Epithelial cell of esophagus (primary cell): ENCODE results near the gene THSD4.

ENCODE experiments used
- DNase-seq: peaks from one replicate; pipeline ENCODE4 v3.0.0; 2010; ENCODE audit warnings: low read depth
- H3K4me3 ChIP-seq: 2 replicates; pipeline ENCODE4 v1.5.1; 2011; ENCODE audit warnings: mild to moderate bottlenecking, low read length, control low read depth
- TF ChIP-seq, protein P1 (sequence below): IDR thresholded peaks from 2 replicates; pipeline ENCODE4 v1.5.1; 2011; ENCODE audit warnings: low read depth, mild to moderate bottlenecking, low read length, control low read depth, inconsistent platforms; ENCODE audit not compliant: insufficient read depth; ENCODE audit errors: missing control alignments

THSD4 gene

GRCh38 chr15:71332431-71333004 is 217.2 kb downstream of the THSD4 start:
- no peak overlapping the region for H3K4me3 ChIP-seq
- DNase-seq = no peak
- TF ChIP-seq, protein P1, sequence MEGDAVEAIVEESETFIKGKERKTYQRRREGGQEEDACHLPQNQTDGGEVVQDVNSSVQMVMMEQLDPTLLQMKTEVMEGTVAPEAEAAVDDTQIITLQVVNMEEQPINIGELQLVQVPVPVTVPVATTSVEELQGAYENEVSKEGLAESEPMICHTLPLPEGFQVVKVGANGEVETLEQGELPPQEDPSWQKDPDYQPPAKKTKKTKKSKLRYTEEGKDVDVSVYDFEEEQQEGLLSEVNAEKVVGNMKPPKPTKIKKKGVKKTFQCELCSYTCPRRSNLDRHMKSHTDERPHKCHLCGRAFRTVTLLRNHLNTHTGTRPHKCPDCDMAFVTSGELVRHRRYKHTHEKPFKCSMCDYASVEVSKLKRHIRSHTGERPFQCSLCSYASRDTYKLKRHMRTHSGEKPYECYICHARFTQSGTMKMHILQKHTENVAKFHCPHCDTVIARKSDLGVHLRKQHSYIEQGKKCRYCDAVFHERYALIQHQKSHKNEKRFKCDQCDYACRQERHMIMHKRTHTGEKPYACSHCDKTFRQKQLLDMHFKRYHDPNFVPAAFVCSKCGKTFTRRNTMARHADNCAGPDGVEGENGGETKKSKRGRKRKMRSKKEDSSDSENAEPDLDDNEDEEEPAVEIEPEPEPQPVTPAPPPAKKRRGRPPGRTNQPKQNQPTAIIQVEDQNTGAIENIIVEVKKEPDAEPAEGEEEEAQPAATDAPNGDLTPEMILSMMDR = no peak

- H3K4me3 ChIP-seq = no peak overlapping the region
- TF ChIP-seq, protein P1 = no peak
- no peak for DNase-seq
These were observed 217.9 kb downstream of the THSD4 start for GRCh38 chr15:71333136-71333700.

GRCh38 chr15:71333839-71334238 is 218.6 kb downstream of the THSD4 start:
- TF ChIP-seq, protein P1 = no peak
- no peak overlapping the region for H3K4me3 ChIP-seq
- DNase-seq = no peak

DNA sequence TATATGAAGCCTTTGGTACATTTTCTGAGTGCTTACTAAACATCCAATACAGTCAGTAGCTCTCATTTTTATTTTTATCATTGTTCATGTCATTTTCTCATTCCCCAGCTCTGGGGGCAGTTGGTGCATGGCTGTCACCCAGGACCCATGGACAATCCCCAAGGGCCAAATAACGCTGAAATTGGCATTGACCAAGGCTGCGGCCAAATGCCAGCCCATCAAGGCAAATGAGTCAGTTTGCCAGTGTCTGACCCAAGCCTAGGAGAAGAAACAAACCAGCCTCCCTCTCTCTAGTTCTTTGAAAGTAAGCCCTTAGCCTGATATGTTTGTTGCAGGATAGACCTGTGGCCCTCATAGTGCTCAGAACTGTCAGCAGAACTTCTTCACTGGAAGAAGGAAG is 219.2 kb downstream of the THSD4 start:
- TF ChIP-seq, protein P1 = no peak
- no peak overlapping the region for H3K4me3 ChIP-seq
- DNase-seq = no peak

- TF ChIP-seq, protein P1 = no peak
- DNase-seq = no peak
- no peak overlapping the region for H3K4me3 ChIP-seq
These were observed 219.6 kb downstream of the THSD4 start for GRCh38 chr15:71334873-71335272.

GRCh38 chr15:71335591-71335990 is 220.3 kb downstream of the THSD4 start:
- no peak for DNase-seq
- TF ChIP-seq, protein P1 = no peak
- H3K4me3 ChIP-seq = no peak overlapping the region

DNA sequence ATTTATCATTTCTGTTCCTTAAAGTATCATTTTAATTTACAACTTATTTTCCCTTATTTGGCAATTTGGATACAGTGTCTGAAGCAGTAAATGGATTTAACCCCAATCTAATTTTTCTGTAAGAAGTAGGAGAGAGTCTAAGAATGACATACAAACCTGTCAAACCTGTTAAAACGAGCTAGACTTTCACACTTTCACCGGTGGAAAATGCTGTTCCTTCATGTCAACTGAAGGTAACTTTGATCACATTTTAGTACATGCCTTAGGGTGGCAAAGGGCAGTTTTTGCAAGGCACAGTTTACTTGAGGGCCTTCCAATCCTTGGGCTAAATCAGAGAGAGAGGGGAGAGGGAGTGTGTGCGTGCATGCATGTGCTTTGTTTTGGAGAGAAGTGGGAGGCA is 221.4 kb downstream of the THSD4 start:
- peak; percentile 75 for DNase-seq

More for the DNA sequence above, 221.4 kb downstream of the THSD4 start:
- no peak overlapping the region for H3K4me3 ChIP-seq
- TF ChIP-seq, protein P1 = no peak
